Measurements from ENCODE around the gene OR2T34. TPM values are rescaled to one million over a fixed set of nuclear protein-coding genes. Genes with fewer than 3 reads are reported as not detected.
"Not testable (repeated sequence)": the region's sequence is repeated elsewhere in the genome, so short reads cannot be mapped to it uniquely, and the experiment has no call there.

The OR2T34 gene
- total RNA-seq, 1 donor from 2014 or later = not detected

DNA sequence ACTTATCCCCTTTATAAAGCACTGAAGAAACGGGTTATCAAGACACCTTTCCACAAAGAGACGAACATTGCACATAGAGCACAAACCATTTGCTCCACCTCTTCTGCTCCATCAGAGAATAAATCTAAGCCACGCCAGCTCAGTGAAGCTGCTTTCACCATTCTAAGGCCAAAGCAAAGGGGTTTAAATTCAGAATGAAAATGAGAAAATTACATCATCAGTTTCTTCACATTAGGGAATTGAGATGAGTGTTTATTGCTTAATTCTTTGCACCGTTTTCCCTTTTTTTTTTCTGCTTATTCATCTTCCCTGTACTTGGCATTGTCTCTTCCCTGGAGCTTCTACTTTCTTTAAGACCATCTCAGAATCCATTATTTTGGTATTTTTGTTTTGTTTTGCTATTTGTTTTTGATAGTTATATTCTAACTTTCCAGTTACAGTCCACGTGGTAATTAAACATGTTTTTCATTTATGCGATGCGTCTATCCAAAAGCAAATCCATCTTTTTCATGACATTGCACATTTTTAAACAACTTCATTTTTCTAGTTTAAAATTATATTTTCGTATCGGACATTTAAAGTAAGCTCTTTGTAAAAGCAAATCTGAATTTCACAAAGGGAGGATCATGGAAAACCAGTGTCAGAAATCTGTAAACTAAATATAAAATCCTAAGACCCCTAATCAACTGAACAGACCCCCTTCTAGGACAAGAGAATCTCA lies 1.9 kb upstream of the OR2T34 start:
- Histone ChIP-seq H3K4me1 (no peaks in the 10 kb centered on the region), H3K36me3 (no peaks in the 10 kb centered on the region), H3K4me3 (no peak overlapping the region), H3K27me3 (ENCODE audit: low read depth) (no peaks in the 10 kb centered on the region), H3K27ac (replicated peaks) (no peak overlapping the region), H3K9me3 (replicated peaks) (peaks cover 10% of the 10 kb centered on the region)
- no peak for TF ChIP-seq CTCF (IDR thresholded peaks at IDR 0.05; ENCODE audit: borderline replicate concordance)
- intact Hi-C loops (cut with micrococcal nuclease) = no loop called here
- DNase-seq = no peak

- H3K4me1 ChIP-seq; H3K36me3 ChIP-seq; H3K27me3 ChIP-seq (ENCODE audit: low read depth); H3K9me3 ChIP-seq (replicated peaks); H3K27ac ChIP-seq (replicated peaks); intact Hi-C loops (cut with micrococcal nuclease); H3K4me3 ChIP-seq; DNase-seq: not testable (repeated sequence)
Measured at GRCh38 chr1:248573856-248574255, 701 bp downstream of the OR2T34 start.

- DNase-seq; H3K9me3 ChIP-seq (replicated peaks); H3K27ac ChIP-seq (replicated peaks); H3K27me3 ChIP-seq (ENCODE audit: low read depth); intact Hi-C loops (cut with micrococcal nuclease); H3K36me3 ChIP-seq; H3K4me1 ChIP-seq; H3K4me3 ChIP-seq: not testable (repeated sequence)
Measured at GRCh38 chr1:248572049-248572448, 2.5 kb downstream of the OR2T34 start.

DNA sequence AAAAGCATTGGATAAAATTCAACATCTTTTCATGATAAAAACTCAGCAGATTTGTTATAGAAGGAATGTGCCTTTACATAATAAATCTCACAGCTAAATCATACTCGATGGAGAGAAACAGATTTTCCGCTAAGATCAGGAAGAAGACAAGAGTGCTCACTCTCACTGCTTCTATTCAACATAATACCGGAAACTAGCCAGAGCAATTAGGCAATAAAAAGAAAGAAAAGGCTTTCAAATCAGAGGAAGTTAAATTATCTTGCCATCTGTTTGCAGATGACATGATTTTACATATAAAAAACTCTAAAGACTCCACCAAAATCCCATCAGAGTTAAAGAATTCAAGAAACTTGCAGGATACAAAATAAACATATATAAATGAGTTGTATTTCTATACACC lies 3.7 kb downstream of the OR2T34 start:
- H3K27me3 ChIP-seq (ENCODE audit: low read depth); H3K9me3 ChIP-seq (replicated peaks); H3K36me3 ChIP-seq; H3K27ac ChIP-seq (replicated peaks); H3K4me1 ChIP-seq; DNase-seq; intact Hi-C loops (cut with micrococcal nuclease); H3K4me3 ChIP-seq: not testable (repeated sequence)

GRCh38 chr1:248569049-248569448 lies 5.5 kb downstream of the OR2T34 start:
- intact Hi-C loops (cut with micrococcal nuclease); DNase-seq; H3K4me3 ChIP-seq: not testable (repeated sequence)

DNA sequence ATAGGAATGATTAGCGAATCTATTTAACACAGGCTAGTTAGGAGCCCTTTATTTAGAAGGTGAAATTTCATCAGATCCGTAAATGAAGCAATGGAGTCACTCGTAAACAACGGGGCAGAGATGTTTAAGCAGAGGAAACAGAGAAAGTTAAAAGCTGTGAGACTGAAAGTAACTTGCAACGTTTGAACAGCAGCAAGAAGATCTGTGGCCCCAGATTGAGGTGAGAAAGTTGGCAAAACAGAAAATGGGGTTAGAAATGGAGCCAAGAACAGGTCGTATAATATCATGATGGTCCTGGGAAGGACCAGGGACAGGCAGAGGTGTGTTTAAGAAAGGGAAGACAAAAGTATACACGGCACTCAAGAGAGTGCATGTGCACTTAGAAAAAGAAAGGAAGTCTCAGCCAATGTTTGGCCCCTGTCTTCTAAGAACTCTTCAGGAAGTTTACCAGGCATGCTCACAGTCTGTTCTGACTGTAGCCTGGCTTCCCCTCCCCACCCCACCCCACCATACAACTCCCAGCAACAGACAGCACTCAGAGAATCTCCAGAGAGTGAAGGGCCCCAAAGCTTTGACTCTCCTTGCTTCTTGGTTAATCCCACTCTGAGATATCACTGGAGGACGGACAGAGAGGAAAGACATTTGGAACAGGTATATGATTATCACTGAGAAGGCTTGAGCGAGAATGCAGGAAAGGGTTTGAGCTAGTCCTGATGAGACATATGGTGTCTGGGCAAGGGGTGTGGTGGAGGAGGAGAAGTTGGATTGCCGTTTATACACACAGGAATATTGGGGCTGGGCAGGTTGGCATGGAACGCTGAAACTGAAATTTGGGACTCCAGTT lies 8.8 kb downstream of the OR2T34 start:
- intact Hi-C loops (cut with micrococcal nuclease); H3K27ac ChIP-seq (replicated peaks); DNase-seq; H3K4me1 ChIP-seq; H3K4me3 ChIP-seq; H3K36me3 ChIP-seq; H3K27me3 ChIP-seq (ENCODE audit: low read depth); H3K9me3 ChIP-seq (replicated peaks): not testable (repeated sequence)

More at GRCh38 chr1:248569049-248569448, 5.5 kb downstream of the OR2T34 start:
- H3K27ac ChIP-seq (replicated peaks); H3K4me1 ChIP-seq; H3K9me3 ChIP-seq (replicated peaks); H3K27me3 ChIP-seq (ENCODE audit: low read depth); H3K36me3 ChIP-seq: not testable (repeated sequence)

DNA sequence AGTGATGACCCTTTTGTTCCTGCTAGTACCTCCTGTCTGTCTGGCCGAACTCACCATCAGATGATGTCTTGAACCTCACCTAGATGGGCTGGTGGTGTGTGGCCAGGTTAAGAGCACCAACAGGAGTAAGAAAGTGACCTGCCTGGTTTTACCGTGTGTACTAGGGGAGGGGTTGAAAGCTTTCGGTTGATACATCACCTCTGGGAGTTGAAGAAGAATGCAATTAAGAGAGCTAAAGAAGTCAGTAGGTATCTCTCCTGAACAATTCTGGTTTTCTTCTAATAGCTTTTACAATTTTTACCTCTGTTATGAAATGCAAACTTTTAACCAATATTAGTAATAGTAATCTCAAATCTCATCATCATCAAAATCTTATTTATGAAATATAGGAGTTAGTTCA lies 11.9 kb downstream of the OR2T34 start, which contains the start of gene OR2T29:
TSS of gene OR2T29 (minus strand) at position 101 of the 400 bp plus-strand sequence. CDS start 3,281 bp downstream, outside the sequence.
- H3K4me1 ChIP-seq; intact Hi-C loops (cut with micrococcal nuclease); DNase-seq; H3K27ac ChIP-seq (replicated peaks); H3K9me3 ChIP-seq (replicated peaks); H3K4me3 ChIP-seq; H3K36me3 ChIP-seq; H3K27me3 ChIP-seq (ENCODE audit: low read depth): not testable (repeated sequence)

- H3K4me1 ChIP-seq; H3K27me3 ChIP-seq (ENCODE audit: low read depth); intact Hi-C loops (cut with micrococcal nuclease); H3K36me3 ChIP-seq; H3K27ac ChIP-seq (replicated peaks); H3K4me3 ChIP-seq; H3K9me3 ChIP-seq (replicated peaks); DNase-seq: not testable (repeated sequence)
Measured at GRCh38 chr1:248551027-248551426, 23.5 kb downstream of the OR2T34 start.

- H3K27ac ChIP-seq (replicated peaks); H3K27me3 ChIP-seq (ENCODE audit: low read depth); H3K4me3 ChIP-seq; DNase-seq; H3K9me3 ChIP-seq (replicated peaks); H3K36me3 ChIP-seq; intact Hi-C loops (cut with micrococcal nuclease); H3K4me1 ChIP-seq: not testable (repeated sequence)
Measured at GRCh38 chr1:248547383-248547782, 27.2 kb downstream of the OR2T34 start.

- H3K4me3 ChIP-seq; intact Hi-C loops (cut with micrococcal nuclease); DNase-seq; H3K27ac ChIP-seq (replicated peaks); H3K36me3 ChIP-seq; H3K4me1 ChIP-seq; H3K9me3 ChIP-seq (replicated peaks); H3K27me3 ChIP-seq (ENCODE audit: low read depth): not testable (repeated sequence)
Measured at GRCh38 chr1:248537449-248537848, 37.1 kb downstream of the OR2T34 start.
